Nephron (organoid): Measurements from ENCODE around the gene TMEM106B.
A peak's percentile ranks its signal among the peaks of the same experiment; 100 is the strongest.

Experiments
- H3K27ac Mint-ChIP-seq, 3 experiments: 2 replicates each; pipeline ENCODE4 v1.8.0; 2020; ENCODE audit warnings: mixed read lengths in 3 of 3, mild to moderate bottlenecking in 2 of 3, moderate library complexity in 1 of 3
- H3K27me3 Mint-ChIP-seq: 2 replicates; pipeline ENCODE4 v1.8.0; 2021; ENCODE audit warnings: low read depth, mild to moderate bottlenecking, moderate library complexity, mixed read lengths
- H3K36me3 Mint-ChIP-seq: 2 replicates; pipeline ENCODE4 v1.8.0; 2020; ENCODE audit warnings: low read depth, mixed read lengths
- H3K4me1 Mint-ChIP-seq: 2 replicates; pipeline ENCODE4 v1.8.0; 2020; ENCODE audit warnings: mixed read lengths
- H3K4me3 Mint-ChIP-seq, 3 experiments: 2 replicates each; pipeline ENCODE4 v1.8.0; 2020; ENCODE audit warnings: mild to moderate bottlenecking in 3 of 3, mixed read lengths in 3 of 3, moderate library complexity in 2 of 3
- H3K9me3 Mint-ChIP-seq: 2 replicates; pipeline ENCODE4 v1.8.0; 2020; ENCODE audit warnings: mixed read lengths
- CTCF ChIP-seq, 3 experiments: fragments of 200-600 bp; sonication (generic); IDR thresholded peaks; one replicate each; pipeline ENCODE4 v1.5.0; 2021; ENCODE audit warnings: antibody characterized with exemption in 3 of 3; ENCODE audit not compliant: unreplicated experiment in 3 of 3

TMEM106B gene

GRCh38 chr7:12267542-12267941, 56.4 kb downstream of the TMEM106B start:
- no peaks in the 10 kb centered on the region for H3K9me3 Mint-ChIP-seq
- no peaks in the 10 kb centered on the region for H3K27me3 Mint-ChIP-seq

GRCh38 chr7:12269100-12269895, 58.2 kb downstream of the TMEM106B start:
- no peak for TF ChIP-seq CTCF (IDR thresholded peaks at IDR 0.05; ENCODE audit: unreplicated experiment in 3 of 3)
- H3K9me3 Mint-ChIP-seq: no peaks in the 10 kb centered on the region
- H3K4me1 Mint-ChIP-seq: no peaks in the 10 kb centered on the region

More at GRCh38 chr7:12267542-12267941, 56.4 kb downstream of the TMEM106B start:
- H3K27ac Mint-ChIP-seq: no peak overlapping the region
- H3K4me3 Mint-ChIP-seq: no peak overlapping the region
- H3K4me1 Mint-ChIP-seq: no peaks in the 10 kb centered on the region
- TF ChIP-seq CTCF (IDR thresholded peaks at IDR 0.05; ENCODE audit: unreplicated experiment in 3 of 3): no peak
- H3K36me3 Mint-ChIP-seq: no peaks in the 10 kb centered on the region

GRCh38 chr7:12281038-12281437, 69.9 kb downstream of the TMEM106B start:
- Mint-ChIP-seq H3K27ac (no peak overlapping the region), H3K4me3 (no peak overlapping the region), H3K9me3 (peaks cover 5% of the 10 kb centered on the region), H3K27me3 (no peaks in the 10 kb centered on the region), H3K36me3 (no peaks in the 10 kb centered on the region), H3K4me1 (no peaks in the 10 kb centered on the region)
- no peak for TF ChIP-seq CTCF (IDR thresholded peaks at IDR 0.05; ENCODE audit: unreplicated experiment in 3 of 3)

More at GRCh38 chr7:12269100-12269895, 58.2 kb downstream of the TMEM106B start:
- Mint-ChIP-seq H3K27ac (no peak overlapping the region), H3K36me3 (no peaks in the 10 kb centered on the region), H3K4me3 (no peak overlapping the region), H3K27me3 (no peaks in the 10 kb centered on the region)

- TF ChIP-seq CTCF (IDR thresholded peaks at IDR 0.05; ENCODE audit: unreplicated experiment in 3 of 3): no peak
- peaks cover 7% of the 10 kb centered on the region for H3K9me3 Mint-ChIP-seq
- H3K27me3 Mint-ChIP-seq: no peaks in the 10 kb centered on the region
Measured at GRCh38 chr7:12287901-12288300, 76.8 kb downstream of the TMEM106B start.

GRCh38 chr7:12289996-12290395, 78.9 kb downstream of the TMEM106B start:
- H3K36me3 Mint-ChIP-seq: peaks cover 3% of the 10 kb centered on the region
- H3K27me3 Mint-ChIP-seq: no peaks in the 10 kb centered on the region
- no peak overlapping the region for H3K4me3 Mint-ChIP-seq
- peaks cover 5% of the 10 kb centered on the region for H3K4me1 Mint-ChIP-seq
- peaks cover 7% of the 10 kb centered on the region for H3K9me3 Mint-ChIP-seq
- TF ChIP-seq CTCF (IDR thresholded peaks at IDR 0.05; ENCODE audit: unreplicated experiment in 3 of 3): no peak
- no peak overlapping the region for H3K27ac Mint-ChIP-seq

More at GRCh38 chr7:12287901-12288300, 76.8 kb downstream of the TMEM106B start:
- Mint-ChIP-seq H3K36me3 (peaks cover 3% of the 10 kb centered on the region), H3K4me1 (peaks cover 5% of the 10 kb centered on the region), H3K27ac (peak overlapping the region in 1 of 3 experiments; percentile 21), H3K4me3 (no peak overlapping the region)

- no peak overlapping the region for H3K27ac Mint-ChIP-seq
- no peaks in the 10 kb centered on the region for H3K27me3 Mint-ChIP-seq
- no peak overlapping the region for H3K4me3 Mint-ChIP-seq
- H3K36me3 Mint-ChIP-seq: peaks cover 3% of the 10 kb centered on the region
- H3K9me3 Mint-ChIP-seq: peaks cover 7% of the 10 kb centered on the region
- no peak for TF ChIP-seq CTCF (IDR thresholded peaks at IDR 0.05; ENCODE audit: unreplicated experiment in 3 of 3)
- H3K4me1 Mint-ChIP-seq: peaks cover 5% of the 10 kb centered on the region
Measured at GRCh38 chr7:12290761-12291160, 79.7 kb downstream of the TMEM106B start.
